ENCODE results near the gene PLA2G1B. TPM values are rescaled to one million over a fixed set of nuclear protein-coding genes. Genes with fewer than 3 reads are reported as not detected.

The PLA2G1B gene
- total RNA-seq, 1 donor from 2014 or later = not detected

DNA sequence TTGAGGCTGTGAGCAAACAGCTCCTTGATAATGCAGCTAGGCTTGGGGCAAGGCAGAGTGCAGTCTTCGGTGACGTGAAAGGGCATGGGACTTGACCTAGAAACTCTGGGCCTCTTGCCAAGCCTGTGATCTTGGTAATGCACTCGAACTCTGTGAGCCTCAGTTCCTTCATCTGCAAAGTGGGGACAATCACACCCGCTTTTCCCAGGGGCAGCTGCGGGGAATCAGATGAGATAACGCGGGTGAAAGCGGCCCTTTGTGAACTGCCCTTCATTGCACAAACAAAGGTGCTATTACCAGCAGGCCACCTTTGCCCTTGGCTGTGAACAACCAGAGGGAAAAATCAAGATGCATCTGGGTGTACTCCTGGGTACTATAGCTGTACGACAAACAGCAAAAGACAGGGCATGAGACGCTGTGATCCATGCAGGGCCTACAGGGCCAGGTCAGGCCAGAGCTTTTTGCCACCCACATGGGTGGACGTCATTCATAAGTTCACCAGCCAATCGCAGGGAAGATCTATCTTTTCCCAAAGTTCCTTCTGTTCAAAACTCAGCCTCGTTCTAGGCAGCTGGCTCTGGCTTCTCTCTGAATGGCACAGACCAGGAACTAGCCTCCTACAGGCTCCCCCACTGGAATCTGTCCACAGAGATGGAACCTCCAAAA is 38.2 kb upstream of the PLA2G1B start:
- no peak for DNase-seq
- peaks cover 72% of the 10 kb centered on the region for H3K27me3 Mint-ChIP-seq
- no peak overlapping the region for H3K27ac Mint-ChIP-seq
- H3K4me3 Mint-ChIP-seq = no peak overlapping the region
- H3K9me3 Mint-ChIP-seq = no peaks in the 10 kb centered on the region
- no peaks in the 10 kb centered on the region for H3K36me3 Mint-ChIP-seq (ENCODE audit: low read depth)
- intact Hi-C loops (cut with micrococcal nuclease) = no loop called here
- peaks cover 12% of the 10 kb centered on the region for H3K4me1 Mint-ChIP-seq

DNA sequence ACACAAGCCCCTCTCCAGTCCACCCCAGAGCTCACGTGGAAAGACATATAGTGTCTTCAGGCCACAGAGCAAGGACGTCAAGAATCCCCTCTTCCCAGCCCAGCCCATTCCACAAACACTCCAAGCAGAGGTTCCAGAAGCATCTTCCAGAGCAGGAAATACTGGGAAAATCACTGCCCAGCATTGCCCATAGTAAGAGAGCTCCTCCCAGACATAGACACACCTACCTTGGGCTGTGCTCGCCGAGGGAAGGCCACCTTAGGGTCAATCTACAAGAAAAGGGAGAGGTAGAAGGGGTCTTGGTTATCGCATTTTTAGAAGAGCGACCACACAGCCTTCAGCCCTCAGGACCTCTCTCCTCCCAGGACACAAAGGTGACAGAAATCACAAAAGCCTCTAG is 36.9 kb upstream of the PLA2G1B start:
- intact Hi-C loops (cut with micrococcal nuclease) = loop anchor here (5.0 kb wide), 1 partner anchor 37 kb away; the partner anchor contains the start of gene PLA2G1B
- H3K27me3 Mint-ChIP-seq = peaks cover 70% of the 10 kb centered on the region
- no peaks in the 10 kb centered on the region for H3K36me3 Mint-ChIP-seq (ENCODE audit: low read depth)
- no peak for DNase-seq
- no peak overlapping the region for H3K4me3 Mint-ChIP-seq
- H3K27ac Mint-ChIP-seq = no peak overlapping the region
- H3K9me3 Mint-ChIP-seq = no peaks in the 10 kb centered on the region
- peaks cover 6% of the 10 kb centered on the region for H3K4me1 Mint-ChIP-seq

DNA sequence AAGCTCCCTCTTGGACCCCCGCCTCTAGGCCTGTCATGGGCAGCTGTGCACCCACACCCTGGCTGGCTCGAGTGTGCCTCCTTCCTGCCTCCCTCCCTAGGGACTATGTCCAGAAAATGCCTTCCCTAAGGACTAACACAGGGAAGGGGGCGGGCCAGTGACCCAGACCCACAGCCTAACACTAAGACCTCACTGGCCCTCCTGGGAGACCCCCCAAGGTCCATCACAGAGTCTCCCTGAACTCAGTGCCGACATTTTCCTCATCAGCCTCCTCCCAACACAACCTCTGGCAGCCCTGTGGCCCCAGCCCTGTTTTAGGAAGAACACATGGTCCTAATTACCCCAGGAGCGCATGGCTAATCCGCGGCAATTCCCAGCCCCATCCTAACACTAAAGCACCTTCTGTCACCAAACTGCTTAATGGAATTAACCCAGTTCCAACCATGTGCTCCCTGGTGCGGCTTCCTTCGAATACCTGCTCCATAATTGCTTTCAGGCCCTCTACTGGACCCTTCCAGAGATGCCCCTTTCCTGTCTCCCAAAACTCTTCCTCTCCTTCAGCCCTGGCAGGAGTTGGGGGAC is 35.8 kb upstream of the PLA2G1B start:
- Mint-ChIP-seq H3K36me3 (ENCODE audit: low read depth) (no peaks in the 10 kb centered on the region), H3K27ac (no peak overlapping the region), H3K9me3 (no peaks in the 10 kb centered on the region), H3K27me3 (peaks cover 73% of the 10 kb centered on the region), H3K4me1 (peaks cover 5% of the 10 kb centered on the region), H3K4me3 (no peak overlapping the region)
- intact Hi-C loops (cut with micrococcal nuclease) = loop anchor here (5.0 kb wide), 1 partner anchor 36 kb away; the partner anchor contains the start of gene PLA2G1B
- no peak for DNase-seq

DNA sequence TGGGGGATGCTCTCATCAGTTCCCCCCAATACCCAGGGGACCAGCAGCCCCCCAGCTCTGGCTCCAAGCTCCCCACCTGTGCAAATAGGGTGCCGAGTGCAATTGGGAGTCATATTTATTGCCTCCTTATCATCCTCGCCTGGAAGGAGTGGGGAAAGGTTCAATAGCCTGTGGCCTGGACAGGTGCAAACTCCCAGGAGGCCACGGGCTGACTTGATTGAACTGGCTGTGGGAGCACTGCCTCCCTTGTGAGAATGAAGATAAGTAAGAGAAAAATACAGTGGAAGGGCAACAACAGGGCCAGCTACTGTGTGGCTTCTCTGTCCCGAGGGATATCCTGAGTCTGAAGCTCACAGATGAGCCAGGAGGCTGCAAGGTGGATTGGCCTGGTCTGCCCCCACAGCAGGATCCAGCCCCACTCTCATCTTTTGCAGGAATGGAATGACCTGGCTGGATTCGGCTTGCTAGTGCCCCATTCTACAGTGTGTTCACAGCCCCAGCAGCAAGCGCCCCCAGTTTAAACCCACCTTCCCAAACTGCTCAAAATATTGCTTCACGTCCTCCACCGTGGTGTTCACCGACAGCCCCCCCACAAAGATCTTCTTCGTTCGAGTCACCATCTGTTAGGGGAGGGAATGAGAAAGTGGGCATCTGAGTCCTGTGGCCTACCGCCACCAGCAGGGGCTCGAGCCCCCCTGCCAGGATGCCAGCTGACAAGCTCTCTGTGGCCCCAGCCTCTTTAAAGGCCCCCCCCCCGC is 35.1 kb upstream of the PLA2G1B start:
- Mint-ChIP-seq H3K9me3 (no peaks in the 10 kb centered on the region), H3K4me1 (peaks cover 3% of the 10 kb centered on the region), H3K27ac (no peak overlapping the region), H3K36me3 (ENCODE audit: low read depth) (no peaks in the 10 kb centered on the region), H3K27me3 (peaks cover 77% of the 10 kb centered on the region), H3K4me3 (no peak overlapping the region)
- intact Hi-C loops (cut with micrococcal nuclease) = loop anchor here (5.0 kb wide), 1 partner anchor 35 kb away; the partner anchor contains the start of gene PLA2G1B
- no peak for DNase-seq

DNA sequence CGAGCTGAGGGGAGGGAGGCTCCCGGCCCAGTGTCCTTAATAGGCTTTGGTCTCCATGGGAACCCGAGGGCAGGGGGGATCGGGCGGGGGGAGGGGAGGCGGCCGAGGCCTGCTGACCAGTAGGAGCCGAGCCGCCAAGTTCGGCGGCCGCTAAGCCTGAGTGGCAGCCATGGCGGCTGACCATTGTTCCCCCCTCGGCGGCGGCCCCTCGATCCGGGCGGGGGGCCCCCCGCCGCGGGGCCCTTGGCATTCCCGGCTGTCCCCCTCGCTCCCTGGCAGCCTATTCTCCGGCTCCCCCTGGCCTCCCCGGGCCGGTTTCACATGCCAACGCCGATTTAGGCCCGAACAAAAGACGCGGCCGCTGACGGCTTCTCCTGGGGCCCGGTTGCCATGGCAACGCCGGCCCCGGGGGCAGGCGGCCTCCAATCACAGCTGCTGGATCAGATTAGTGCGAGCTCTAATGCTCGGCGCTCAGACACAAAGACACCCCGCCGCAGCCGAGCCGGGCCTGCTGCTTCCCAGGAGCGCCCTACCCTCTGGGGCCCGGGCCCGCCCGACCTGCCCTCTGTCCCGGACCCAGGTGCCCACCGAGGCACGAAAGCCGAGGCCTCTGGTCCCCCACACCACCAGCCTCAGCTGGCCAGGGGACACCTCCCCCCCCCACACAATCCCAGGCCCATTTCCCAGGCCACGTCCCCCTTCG is 34.1 kb upstream of the PLA2G1B start:
- Mint-ChIP-seq H3K4me1 (peaks cover under 1% of the 10 kb centered on the region), H3K27me3 (peaks cover 68% of the 10 kb centered on the region), H3K27ac (no peak overlapping the region), H3K9me3 (no peaks in the 10 kb centered on the region), H3K4me3 (no peak overlapping the region), H3K36me3 (ENCODE audit: low read depth) (no peaks in the 10 kb centered on the region)
- intact Hi-C loops (cut with micrococcal nuclease) = loop anchor here (5.0 kb wide), 1 partner anchor 34 kb away; the partner anchor contains the start of gene PLA2G1B
- DNase-seq = no peak

DNA sequence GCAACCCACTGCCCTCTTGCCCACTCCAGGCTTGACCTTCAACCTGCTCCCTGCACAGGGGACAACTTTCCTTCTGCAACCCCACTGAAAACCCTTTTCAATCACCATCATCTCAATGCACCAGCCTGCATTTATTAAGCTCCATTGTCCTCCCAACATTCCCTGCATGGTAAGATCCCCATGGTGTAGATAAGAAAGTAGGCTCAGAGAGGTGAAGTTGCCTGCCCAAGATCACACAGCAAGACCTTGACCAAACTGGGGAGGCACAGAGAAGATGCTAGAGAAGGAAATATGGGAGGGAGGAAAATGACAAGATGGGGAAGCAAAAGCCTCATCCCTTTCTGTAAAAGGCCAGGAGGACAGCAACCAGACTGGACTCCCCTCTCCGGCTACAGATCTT is 31.5 kb upstream of the PLA2G1B start:
- intact Hi-C loops (cut with micrococcal nuclease) = no loop called here
- Mint-ChIP-seq H3K9me3 (no peaks in the 10 kb centered on the region), H3K4me3 (no peak overlapping the region), H3K27ac (no peak overlapping the region), H3K4me1 (no peaks in the 10 kb centered on the region), H3K36me3 (ENCODE audit: low read depth) (no peaks in the 10 kb centered on the region), H3K27me3 (peaks cover 50% of the 10 kb centered on the region)
- no peak for DNase-seq

DNA sequence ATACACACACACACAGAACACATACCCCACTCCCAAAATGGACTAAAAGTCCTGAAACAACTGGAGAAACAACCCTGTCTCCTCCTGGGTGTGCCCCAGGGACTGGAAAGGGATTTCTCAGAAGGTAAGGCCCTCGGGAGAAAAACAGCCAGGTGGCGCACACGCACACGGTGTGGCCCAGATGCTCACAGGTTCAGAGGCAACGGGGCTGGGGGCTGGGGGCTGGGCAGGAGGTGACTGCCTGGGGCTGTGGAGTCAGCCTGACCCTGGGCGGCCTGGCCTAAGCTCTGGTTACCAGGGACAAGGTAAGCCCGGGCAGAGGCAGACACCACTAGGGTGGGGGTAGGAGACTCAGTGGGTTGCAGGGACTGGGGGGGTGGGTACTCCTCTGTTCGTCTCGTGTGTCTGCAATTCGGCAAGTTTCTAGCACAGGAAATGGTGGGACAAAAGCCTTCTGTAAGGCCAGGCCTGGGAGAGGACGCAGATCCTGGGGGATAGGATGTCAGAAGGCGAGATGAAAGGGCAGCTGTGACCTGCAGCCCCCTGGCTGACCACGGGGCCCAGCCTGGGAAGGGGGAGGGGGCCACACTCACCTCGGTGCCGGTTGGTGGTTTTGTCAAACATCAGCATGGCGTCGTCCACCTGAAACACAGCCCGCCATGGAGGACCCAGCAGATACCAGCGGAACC is 31.0 kb upstream of the PLA2G1B start:
- Mint-ChIP-seq H3K27ac (no peak overlapping the region), H3K27me3 (peaks cover 46% of the 10 kb centered on the region), H3K9me3 (no peaks in the 10 kb centered on the region), H3K36me3 (ENCODE audit: low read depth) (no peaks in the 10 kb centered on the region), H3K4me1 (no peaks in the 10 kb centered on the region), H3K4me3 (no peak overlapping the region)
- DNase-seq = no peak
- intact Hi-C loops (cut with micrococcal nuclease) = no loop called here

DNA sequence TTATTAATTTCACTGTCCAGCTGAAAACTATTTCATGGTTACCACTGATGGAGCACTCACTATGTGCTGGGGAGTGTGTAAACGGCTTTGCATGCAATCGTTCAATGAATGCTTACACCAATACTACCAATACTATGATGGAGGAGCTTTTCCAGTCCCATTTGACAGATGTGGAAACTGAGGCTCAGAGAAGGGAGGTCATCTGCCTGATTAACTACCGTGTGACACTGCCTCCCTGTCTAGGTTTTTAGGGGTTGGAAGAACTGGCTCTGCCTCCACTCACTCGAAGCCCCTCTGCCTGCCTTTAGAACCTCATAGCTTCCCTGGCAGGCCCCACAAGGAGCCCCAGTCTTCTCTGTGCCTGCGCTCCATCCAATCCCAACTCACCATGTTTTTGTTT is 29.5 kb upstream of the PLA2G1B start:
- Mint-ChIP-seq H3K4me3 (no peak overlapping the region), H3K4me1 (no peaks in the 10 kb centered on the region), H3K27ac (no peak overlapping the region), H3K9me3 (no peaks in the 10 kb centered on the region), H3K27me3 (peaks cover 36% of the 10 kb centered on the region), H3K36me3 (ENCODE audit: low read depth) (no peaks in the 10 kb centered on the region)
- intact Hi-C loops (cut with micrococcal nuclease) = loop anchor here (2.0 kb wide), 1 partner anchor 82 kb away; the partner anchor contains the start of gene COX6A1
- no peak for DNase-seq

DNA sequence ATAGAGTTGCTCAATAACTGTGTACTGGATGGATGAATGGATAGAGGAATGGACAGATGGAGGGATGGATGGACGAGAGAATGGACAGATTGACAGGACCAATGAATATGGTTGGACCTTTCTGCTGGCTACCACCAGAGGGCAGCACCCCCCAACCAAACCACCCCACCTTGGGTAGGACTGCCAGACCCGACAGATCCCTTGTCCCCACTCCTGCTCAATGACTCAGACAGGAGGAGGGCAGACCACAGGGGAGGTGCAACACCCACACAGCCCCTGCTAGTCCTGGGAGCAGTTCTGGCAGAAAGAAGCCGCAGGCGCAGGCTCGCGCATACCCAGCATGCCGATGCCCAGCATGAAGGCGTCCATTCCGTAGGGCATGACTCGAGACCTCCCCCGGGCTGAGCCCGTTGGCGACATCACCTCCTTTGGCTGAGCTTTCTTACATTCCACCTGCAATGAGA is 29.0 kb upstream of the PLA2G1B start:
- peak; percentile 89 for DNase-seq
- intact Hi-C loops (cut with micrococcal nuclease) = loop anchor here (1.0 to 2.0 kb wide), 2 partner anchors 74 to 82 kb away; partner anchors contain the start of gene COX6A1
- Mint-ChIP-seq H3K27me3 (peaks cover 35% of the 10 kb centered on the region), H3K27ac (no peak overlapping the region), H3K36me3 (ENCODE audit: low read depth) (no peaks in the 10 kb centered on the region), H3K4me1 (no peaks in the 10 kb centered on the region), H3K9me3 (no peaks in the 10 kb centered on the region), H3K4me3 (no peak overlapping the region)

DNA sequence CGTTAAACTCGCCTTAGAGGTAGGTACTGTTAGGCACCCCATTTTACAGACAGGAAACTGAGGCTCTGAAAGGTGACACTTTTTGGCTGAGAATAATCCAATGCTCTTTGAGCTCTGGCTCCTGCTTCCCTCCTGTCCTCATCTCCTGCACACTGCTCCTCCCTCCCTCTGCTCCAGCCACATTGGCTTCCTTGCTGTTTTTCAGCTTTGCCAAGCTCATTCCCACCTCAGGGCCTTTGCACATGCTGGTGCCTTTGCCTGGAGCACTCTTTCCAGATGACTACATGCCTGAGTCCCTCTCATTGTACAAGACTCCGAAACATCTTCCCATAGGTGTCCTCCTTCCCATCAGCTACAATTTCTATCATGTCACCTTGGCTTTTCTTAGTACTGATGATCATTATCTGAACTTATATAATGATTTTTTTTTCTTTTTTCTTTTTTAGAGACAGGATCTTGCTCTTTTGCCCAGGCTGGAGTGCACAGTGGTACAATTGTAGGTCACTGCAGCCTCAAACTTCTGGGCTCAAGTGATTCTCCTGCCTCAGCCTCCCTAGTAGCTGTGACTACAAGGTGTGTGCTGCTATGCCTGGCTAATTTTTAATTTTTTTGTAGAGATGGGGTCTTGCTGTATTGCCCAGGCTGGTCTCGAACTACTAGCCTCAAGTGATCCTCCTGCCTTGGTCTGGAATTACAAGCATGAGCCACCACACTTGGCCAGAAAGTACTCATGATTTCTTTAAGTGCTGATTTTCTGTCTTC is 26.2 kb upstream of the PLA2G1B start:
- no peak overlapping the region for H3K27ac Mint-ChIP-seq
- intact Hi-C loops (cut with micrococcal nuclease) = no loop called here
- no peaks in the 10 kb centered on the region for H3K4me1 Mint-ChIP-seq
- DNase-seq = no peak
- no peak overlapping the region for H3K4me3 Mint-ChIP-seq
- no peaks in the 10 kb centered on the region for H3K9me3 Mint-ChIP-seq
- no peaks in the 10 kb centered on the region for H3K36me3 Mint-ChIP-seq (ENCODE audit: low read depth)
- H3K27me3 Mint-ChIP-seq = peaks cover 15% of the 10 kb centered on the region

DNA sequence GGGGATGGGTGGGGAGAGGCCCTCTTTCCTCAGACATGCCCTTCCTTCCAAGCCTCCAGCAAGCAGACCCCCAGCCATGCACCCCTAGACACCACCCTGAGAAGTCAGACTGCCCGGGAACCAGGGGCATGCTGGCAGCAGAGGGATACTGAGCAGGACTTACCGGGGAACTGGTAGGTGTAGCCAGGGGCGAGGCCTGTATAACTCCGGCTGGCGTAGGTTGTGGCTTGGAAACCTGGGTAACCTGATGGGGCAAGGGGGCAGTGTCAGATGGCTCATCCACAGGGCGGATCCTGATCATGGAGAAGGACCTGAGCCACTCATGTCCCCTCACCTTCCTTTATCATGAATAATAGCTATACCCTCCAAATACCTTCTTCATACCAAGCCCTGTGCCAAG is 25.6 kb upstream of the PLA2G1B start:
- H3K4me3 Mint-ChIP-seq = no peak overlapping the region
- DNase-seq = no peak
- intact Hi-C loops (cut with micrococcal nuclease) = no loop called here
- peaks cover 13% of the 10 kb centered on the region for H3K27me3 Mint-ChIP-seq
- no peak overlapping the region for H3K27ac Mint-ChIP-seq
- H3K9me3 Mint-ChIP-seq = no peaks in the 10 kb centered on the region
- H3K36me3 Mint-ChIP-seq (ENCODE audit: low read depth) = no peaks in the 10 kb centered on the region
- no peaks in the 10 kb centered on the region for H3K4me1 Mint-ChIP-seq

DNA sequence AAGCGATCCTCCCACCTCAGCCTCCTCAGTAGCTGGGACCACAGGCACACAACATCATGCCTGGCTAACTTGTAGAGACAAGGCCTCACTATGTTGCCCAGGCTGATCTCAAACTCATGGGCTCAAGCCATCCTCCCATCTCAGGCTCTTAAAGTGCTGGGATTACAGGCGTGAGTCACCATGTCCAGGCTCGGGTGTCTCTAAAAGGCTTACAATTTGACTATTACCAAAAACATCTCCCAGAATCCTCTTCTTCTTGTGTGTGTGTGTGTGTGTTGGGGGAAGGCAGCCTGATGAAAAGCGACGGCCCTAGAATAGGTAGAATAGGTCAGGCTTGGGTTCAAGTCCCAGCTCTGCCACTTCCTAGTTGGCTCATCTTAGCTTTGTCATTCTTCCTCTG is 24.5 kb upstream of the PLA2G1B start:
- Mint-ChIP-seq H3K4me3 (no peak overlapping the region), H3K4me1 (no peaks in the 10 kb centered on the region), H3K36me3 (ENCODE audit: low read depth) (no peaks in the 10 kb centered on the region), H3K27me3 (peaks cover 8% of the 10 kb centered on the region), H3K9me3 (no peaks in the 10 kb centered on the region), H3K27ac (no peak overlapping the region)
- no peak for DNase-seq
- intact Hi-C loops (cut with micrococcal nuclease) = no loop called here
